ENCODE results near the gene VPS45. TPM values are rescaled to one million over a fixed set of nuclear protein-coding genes. Genes with fewer than 3 reads are reported as not detected.
A peak's percentile ranks its signal among the peaks of the same experiment; 100 is the strongest.
"Not testable (repeated sequence)": the region's sequence is repeated elsewhere in the genome, so short reads cannot be mapped to it uniquely, and the experiment has no call there.

The VPS45 gene
- polyA plus RNA-seq, 1 donor: 81.8 TPM

DNA sequence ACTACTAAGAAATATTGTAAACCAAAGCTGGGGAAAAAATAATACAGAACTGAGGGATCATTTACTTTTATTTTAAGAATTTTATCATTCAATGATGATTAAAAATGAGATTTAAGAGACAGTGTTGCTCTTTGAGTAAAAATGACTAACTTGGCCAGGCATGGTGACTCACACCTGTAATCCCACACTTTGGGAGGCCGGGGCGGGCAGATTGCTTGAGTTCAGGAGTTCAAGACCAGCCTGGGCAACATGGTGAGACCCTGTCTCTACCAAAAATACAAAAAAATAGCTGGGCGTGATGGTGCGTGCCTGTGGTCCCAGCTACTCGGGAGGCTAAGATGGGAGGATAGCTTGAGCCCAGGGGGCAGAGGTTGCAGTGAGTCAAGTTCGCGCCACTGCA, 60.3 kb downstream of the VPS45 start:
- DNase-seq: no peak

DNA sequence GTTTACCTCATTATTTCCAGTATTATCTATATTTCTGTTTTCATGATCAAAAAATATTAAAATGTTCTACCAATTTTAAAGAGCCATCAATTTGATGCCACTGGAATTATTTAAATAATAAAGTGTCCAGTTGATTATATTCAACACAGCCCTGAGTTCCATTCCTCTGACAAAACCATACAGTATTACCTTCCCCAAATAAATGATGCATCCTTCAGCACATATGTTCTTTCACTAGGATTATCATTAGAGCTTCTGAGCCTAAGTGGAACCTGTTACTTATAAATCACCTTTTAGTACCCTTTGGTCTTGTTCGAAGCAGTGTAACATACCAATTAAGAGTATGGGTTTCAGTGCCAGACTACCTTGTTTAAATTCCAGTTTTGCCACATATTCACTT, 64.8 kb downstream of the VPS45 start:
- no peak for DNase-seq

DNA sequence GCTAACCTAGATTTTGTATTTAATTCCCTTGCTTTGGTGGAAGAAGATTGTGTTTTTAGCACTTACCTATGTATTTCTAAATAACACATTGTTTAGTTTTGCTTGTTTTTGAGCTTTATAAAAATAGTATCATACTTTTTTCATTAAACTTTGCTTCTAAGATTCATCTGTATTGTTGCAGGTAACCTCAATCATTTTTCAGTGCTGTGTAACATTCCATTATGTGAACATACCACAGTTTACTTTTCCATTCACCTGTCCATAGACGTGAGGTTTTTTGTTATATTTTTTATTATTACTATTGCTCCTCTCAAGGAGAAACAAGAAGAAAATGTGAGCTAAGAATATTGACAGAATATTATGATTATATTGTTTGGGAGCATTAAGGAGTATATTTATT, 67.0 kb downstream of the VPS45 start:
- DNase-seq: no peak

DNA sequence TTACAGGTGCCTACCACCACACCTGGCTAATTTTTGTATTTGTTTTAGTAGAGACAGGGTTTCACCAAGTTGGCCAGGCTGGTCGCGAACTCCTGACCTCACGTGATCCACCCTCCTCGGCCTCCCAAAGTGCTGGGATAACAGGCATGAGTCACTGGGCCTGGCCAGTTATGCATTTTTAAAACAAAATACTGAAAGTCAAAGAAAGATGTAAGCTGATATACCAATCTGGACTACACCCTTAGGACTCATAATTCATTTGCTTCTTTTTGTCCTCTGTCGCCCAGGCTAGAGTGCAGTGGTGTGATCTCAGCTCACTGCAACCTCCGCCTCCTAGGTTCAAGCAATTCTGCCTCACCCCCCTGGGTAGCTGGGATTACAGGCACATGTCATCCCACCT, 67.8 kb downstream of the VPS45 start:
- not testable (repeated sequence) for DNase-seq

DNA sequence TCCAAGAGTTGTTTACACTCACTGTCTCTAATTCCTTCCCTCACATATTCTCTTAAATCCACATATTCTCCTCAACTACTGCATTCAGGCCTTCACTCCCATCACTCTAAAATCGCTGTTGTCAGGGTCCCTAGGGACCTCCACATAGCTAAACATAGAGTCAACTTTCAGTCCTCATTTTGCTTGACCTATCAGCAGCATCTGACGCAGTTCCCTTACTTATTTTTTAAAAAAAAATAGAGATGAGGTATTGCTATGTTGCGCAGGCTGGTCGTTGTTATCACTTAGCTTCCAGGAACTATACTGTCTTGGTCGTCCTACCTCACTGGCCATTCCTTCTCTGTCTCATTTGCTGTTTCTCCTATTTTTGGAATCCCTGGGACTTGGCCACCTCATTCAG, 70.5 kb downstream of the VPS45 start:
- DNase-seq: no peak

DNA sequence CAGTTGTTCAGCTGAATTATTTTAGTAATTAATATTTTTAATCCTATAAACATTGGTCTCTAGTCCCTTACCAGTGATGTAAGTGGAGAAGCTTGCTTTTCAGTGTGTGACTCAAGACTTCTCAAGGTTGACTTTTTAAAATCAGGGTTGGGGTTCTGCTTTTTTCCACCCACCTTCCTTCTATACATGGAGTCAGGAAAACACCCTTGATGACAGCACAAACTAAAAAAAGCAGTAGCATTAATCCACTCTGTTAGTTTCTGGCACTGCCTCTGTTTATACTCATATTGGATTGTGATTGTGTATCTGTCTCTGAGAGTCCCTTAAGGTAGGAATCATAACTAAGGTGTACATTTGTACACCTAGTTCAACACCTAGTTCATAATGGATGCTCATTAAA, 73.9 kb downstream of the VPS45 start:
- no peak for DNase-seq

DNA sequence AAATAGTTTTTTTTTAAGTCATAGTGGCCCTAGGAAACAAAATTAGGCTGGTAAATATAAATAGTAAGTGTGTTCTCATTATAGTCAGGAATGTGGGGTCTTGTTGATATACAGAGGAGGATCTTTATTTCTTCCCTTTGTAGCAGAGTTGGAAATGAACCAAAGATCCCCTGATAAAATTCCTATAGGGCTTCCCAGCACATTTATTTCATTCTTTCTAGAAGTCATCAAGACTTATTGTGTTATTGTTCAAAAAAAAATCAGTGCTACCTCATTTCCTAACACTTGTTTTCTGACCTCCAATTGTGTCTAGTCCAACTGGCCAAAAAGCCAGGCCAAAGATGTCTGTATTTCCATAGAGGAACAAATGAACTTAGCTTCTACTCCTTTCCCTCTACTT, 74.5 kb downstream of the VPS45 start:
- no peak for DNase-seq

DNA sequence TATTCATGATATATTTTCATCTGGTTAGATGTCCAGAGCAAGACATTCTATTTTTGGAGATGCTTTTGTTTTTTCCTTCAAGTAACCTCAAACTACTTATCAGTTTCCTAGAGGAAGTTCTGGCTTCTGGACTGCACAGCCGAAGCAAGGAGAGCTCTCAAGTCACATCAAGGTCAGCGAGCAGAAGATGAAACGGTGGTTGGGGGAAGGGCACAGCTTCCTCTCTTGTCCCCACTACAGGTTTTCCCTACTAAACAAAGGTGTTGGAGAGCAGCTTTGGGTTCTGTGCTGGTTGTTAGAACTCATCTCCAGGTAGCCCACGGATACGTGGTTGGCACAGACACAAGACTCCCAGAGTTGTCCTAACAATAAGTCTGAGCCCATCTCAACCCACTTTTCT, 77.0 kb downstream of the VPS45 start:
- DNase-seq: no peak

DNA sequence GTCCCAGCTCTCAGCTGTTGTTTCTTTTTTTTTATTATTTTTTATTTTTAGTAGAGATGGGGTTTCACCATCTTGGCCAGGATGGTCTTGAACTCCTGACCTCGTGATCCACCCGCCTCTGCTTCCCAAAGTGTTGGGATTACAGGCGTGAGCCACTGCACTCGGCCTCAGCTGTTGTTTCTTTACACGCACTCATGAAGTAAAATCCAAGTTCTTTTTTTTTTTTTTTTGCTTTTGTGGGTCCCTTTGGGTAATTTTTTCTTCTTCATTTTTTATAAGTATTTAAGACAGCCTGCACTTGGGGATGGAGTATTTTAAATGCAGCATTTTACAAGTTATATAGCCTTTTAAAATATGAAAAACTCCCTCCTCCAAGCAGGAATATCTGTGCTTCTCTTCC, 78.4 kb downstream of the VPS45 start:
- not testable (repeated sequence) for DNase-seq

DNA sequence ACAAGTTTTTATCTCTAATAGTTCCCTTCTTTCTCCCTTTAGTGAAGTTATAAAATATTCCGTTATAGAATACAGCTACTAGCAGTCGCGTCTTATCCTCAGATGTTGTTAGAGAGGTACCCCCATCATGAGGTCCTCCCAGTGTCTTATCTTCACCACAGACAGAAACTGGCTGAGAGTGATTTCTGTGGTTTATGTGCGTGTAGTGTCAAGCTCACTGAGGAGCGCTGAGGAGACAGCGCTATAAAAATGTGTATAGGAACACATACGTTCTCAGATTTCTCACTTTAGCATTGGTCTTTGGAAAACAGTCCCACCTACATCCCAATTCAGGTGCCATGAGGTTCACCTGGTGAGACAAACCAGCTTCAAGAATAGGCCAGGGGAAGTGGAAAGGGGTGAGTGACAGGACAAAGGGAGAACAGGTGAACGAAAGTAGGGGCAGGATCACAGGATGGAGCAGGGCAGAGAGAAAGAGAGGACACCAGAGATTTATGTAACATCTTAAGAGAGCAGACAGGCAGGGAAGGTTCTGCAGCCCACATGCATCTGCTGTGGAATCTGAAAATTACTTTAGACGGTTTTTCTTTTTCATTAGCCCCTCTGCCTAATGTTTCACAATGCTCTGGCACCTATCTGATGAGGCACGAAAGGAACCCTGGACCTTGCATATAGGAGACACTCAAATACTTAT, 79.4 kb downstream of the VPS45 start:
- no peak for DNase-seq

DNA sequence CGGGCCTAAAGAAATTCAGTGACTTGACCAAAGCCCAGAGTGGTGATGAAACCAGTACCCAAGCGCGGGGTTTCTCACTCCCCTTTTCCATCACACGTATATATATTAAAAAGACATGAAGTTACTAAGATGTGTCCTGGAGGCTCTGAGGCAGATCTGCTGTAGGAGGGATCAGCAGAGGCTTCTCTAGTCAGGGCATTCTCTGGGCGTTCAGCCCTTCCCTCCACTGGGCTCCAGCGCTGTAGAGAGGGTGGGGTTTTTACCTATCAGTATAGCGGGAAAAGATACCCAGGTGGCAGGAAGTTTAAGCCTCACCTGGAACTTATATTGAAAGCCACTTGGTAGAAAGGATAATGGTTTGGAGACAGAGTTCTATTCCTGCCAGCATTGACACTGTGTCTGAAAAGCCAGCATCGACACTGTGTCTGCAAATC, 81.3 kb downstream of the VPS45 start:
- no peak for DNase-seq

DNA sequence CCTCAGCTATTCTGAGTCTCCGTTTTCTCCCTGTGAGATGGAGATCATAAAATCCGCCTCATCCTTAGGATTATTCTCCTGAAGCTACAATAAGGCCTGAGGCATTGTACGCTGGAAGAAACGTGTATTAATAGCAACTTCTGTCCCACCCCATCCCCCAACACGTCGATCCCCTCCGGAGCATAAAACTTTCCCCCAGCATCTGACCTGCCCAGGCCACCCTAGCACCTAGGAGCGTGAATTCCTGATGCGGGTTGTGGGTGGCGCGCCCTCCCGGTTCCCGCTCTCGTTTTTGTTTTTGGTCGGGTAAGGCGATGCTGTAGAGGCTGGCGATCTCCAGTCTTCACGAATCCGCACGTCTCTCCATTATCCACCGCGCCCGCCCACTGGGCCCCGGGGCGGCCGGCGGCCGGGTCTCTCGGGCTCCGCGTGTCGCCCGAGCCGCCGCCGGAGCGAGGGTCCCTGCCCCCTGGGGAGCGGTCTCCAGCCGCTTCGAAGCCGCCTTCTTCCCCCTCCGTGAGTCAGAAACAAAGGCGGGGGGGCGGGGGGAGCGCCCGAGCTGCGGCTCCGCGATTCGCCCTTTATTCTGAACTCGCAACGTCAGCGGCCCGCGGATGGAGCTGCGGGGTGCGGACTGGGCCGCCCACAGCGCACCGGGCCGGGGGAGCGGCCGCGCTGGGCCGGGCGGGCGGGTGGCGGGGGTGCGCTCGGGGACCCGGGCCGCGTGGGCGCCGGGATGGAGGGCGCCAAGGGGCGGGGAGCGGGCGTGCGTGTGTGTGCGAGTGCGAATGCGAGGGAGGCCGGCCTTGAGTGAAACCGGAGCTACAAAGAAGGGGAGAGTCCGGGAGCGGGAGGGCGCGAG, 81.9 kb downstream of the VPS45 start, which contains the start of gene PLEKHO1:
Gene PLEKHO1, plus strand, starts transcription at position 646 of the 862 bp plus-strand sequence. CDS start 342 bp downstream, outside the sequence.
- peak; percentile 68 for DNase-seq

DNA sequence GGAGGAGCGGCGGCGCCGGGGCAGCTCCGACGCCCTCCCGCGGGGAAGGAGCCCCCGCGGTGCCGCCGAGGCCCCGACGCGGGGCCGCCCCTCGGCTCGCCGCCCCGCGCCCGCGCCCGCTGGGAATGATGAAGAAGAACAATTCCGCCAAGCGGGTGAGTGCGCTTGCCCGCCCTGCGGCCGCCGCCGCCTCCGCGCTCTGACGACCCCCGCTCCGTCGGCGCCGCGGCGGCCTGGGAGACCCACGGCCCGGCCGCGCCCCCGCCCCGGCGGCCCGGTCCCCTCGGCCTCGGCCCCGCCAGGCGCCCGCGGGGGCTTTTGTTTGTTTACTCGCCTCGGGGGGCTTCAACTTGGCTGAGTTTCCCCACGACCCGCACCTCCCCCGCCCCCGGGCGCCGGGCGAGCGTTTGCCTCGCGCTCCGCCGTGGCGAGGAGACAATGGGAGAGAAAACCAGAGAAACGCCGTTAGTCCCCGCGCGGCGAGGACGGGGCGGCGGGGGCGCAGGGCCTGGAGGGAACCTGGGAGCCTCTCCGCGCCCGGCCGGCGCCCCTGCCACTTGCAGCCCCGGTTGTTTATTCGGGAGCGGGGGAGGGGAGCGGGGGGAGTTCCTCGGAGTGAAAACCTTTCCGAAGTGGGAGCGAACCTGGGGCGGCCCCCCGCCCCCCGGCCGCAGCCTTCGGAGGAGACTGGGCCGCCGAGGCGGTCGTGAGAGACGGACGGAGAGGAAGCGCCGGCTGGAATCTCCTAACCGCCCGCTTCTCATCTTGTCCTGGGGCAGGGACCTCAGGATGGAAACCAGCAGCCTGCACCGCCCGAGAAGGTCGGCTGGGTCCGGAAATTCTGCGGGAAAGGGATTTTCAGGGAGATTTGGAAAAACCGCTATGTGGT, 82.8 kb downstream of the VPS45 start:
- DNase-seq: no peak

DNA sequence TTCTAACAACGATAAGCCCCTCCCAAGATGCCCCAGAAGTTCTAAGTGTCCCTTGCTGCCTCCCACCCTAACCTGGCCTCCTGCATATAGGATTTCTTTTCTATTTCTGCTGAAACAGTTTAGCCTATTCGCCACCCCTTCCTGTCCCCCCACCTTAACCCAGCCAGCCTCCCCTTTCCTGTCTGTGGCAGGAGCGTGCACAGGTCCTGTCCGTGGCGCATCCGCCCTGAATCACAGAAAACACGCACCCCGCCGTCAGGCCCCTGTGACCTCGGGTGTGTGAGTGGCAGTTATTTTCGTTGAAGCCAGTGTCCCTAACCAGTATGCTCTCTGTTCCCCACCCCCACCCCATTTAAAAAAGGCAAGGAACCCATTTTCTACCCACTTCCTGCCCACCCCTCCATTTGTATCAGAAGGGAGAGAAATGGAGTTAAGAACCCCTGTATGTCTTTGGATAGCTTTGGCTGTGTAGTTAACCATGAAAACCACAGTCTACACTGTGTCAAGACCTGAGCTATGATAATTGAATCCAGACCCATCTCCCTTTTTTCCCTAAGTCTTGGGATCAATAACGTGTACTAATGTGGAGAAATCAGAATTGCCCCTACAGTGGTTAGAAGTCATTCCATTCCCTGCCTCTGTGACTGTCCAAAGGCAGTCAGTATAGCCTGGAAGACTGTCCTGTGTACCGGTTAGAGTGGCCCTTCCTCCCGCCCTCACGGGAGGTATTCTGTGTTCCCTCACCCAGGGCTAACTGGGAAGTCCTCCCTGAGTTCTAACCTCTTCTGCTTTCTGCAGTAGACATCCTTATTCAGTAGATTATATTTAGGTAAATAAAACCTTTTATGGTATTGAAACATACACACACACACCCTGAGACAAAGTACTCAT, 84.0 kb downstream of the VPS45 start:
- no peak for DNase-seq

DNA sequence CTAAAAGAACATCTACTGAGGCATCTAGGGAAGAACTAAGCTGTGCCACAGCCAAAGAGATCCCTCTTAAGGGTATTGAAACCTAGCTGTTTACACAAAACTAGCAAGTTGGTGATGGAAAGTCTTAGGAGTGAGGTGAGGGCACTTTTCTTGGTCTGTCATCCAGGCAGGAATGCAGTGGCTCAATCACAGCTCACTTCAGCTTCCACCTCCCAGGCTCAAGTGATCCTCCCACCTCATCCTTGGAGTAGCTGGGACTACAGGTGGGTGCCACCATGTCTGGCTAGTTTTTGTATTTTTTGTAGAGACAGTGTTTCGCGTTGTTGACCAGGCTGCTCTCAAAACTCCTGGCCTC, 84.6 kb downstream of the VPS45 start:
- DNase-seq: no peak

DNA sequence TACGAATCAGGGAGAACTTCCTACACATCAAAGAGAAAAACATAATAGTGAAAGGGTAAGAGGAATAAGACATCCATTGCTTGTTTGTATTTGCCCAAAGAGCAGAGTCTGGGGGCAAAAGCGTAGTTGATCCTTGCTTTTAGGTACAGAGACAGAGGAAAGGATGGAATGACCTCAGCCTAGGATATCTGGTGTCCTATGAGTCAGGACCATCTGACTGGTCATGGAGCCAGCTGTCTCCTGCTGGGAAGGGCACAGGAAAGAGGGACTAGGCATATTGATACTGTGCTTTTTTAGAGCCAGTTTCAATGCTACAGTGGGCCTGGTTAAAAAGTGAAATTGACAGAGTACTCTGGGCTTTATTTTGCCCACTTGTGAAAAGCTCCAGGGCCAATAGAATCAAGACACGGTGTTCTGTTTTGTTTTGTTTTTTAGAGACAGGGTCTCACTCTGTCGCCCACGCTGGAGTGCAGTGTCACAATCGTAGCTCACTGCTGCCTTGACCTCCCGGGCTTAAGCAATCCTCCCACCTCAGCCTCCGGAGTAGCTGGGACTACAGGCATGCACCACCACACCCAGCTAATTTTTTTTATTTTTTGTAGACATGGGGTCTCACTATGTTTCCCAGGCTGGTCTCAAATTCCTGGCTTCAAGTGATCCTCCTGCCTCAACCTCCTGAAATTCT, 85.3 kb downstream of the VPS45 start:
- no peak for DNase-seq

DNA sequence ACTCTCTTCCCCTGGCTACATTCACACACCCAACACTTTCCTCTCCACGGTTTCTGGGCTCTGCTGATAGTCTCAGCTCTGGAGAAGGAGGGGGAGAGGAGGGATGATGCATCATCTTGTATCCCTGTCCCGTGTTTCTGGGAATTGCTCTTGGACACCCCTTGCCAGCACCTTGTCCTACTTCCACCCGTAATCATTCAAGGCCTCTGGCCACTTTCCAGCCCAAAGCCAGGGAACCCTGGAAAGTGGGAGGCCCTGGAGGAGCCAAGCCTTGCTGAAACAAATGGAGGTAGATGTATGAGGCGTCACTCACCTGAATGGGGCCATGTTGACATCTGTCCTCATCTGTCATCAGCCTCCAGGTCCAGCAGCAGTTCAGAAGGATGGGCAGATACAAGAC, 86.6 kb downstream of the VPS45 start:
- DNase-seq: no peak

DNA sequence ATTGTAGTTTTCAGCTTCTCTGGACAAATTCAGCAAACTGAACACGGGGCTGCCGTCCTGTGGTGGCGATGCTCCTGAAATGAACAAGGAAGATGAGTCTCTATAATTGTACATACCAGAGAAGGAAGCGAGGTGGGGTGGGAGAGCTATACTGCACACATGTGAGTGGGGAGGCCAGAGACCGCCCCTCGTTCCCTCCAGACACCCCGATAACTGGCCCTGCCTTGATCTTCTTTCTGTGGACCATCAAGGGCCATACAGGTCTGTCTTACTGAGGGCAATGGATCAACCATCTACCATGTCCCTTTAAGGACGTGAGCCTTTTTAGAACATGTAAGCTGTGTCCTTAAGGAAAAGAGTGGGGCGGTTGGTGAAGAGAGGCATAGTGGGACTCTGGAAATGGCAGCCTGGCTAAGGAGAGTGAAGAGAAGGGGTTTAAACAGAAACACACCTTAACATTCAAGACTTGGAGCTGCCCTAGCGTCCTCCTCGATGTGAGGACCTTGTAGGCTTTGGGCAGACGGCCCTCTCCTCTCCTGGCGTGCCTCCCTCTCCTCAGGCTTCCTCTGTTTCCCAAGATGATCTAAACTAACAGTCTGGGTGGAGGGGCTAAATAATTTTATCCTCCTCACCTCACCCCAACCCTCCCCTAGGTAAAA, 88.0 kb downstream of the VPS45 start:
- DNase-seq: no peak

DNA sequence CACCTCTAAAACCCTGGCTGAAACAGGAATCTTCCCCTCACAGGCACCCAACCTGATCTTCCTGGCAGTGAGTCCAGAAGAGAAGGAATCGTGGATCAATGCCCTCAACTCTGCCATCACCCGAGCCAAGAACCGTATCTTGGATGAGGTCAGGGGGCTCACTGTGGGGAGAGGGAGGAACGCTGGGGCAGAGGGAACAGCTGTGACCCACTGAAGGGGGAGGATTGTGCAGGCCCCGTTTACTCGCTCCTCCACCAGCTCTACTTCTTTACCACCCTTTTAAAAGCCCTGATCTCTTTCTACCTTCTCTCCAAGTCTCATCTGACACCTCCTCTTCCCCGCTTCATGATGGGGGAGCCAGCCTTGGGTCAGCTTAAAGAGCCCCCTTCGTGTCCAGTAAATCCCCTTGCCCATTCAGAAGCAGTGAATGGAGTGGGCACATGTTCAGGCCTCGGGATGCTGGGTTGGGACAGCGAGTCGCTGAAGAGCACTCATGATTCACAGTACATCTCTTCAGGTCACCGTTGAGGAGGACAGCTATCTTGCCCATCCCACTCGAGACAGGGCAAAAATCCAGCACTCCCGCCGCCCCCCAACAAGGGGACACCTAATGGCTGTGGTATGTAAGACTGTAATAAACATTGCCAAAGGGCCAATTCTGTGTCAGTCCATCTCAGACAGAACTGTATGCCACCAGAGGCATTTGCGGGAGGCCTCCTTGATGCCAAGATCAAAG, 89.5 kb downstream of the VPS45 start:
- no peak for DNase-seq

DNA sequence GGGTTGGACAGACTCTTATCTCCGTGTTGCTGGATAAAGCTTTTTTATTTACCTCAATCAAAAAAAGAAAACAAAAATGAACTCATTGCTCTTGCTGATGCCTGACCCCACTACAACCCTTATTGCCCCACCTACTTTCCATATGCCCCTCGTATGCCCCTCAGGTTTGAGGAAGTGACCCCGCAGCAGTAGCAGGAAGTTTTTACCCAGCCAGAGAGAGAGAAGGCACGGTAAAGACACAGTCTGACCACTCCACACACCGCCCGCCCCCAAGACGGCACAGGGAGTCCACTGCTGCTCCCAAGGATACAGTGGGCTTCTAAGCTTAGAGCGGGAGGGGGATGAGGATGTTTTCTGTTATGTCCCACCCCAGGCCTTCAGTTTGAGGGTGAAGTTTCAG, 92.0 kb downstream of the VPS45 start:
- no peak for DNase-seq

All from left kidney (tissue), 2 donors.